B cell (primary cell): Measurements from ENCODE around the gene LSP1. TPM values are rescaled to one million over a fixed set of nuclear protein-coding genes. Genes with fewer than 3 reads are reported as not detected.

Source experiments
- ATAC-seq: fragments of 200-7000 bp; cut with Tn5 transposase; one replicate; pipeline ENCODE4 v1.10.0; 2021; ENCODE audit warnings: low read depth, mild to moderate bottlenecking, moderate number of reproducible peaks, moderate library complexity
- CTCF ChIA-PET: fragments of 350-600 bp; sonication (Branson Sonifier 250); formaldehyde crosslinking; loops from one replicate; lab custom pipeline; 2021; ENCODE audit warnings: antibody characterized with exemption, inconsistent platforms; lab: Charles Lee
- POLR2A ChIA-PET: fragments of 350-600 bp; sonication (Branson Sonifier 250); formaldehyde crosslinking; loops from one replicate; lab custom pipeline; 2021; ENCODE audit warnings: antibody characterized with exemption; lab: Charles Lee
- DNase-seq: peaks from one replicate; pipeline ENCODE4 v3.0.0; 2013
- H2AFZ ChIP-seq: 2 replicates; pipeline ENCODE4 v1.6.1; 2012; ENCODE audit warnings: mild to moderate bottlenecking, low read depth, low read length; ENCODE audit not compliant: insufficient read depth, poor library complexity, severe bottlenecking
- H3K27ac ChIP-seq, 2 donors: 1 replicate in 1 of 2; 2 replicates in 1 of 2; pipeline ENCODE4 v1.5.1; 2012 to 2013; ENCODE audit warnings: low read length in 2 of 2, mild to moderate bottlenecking in 2 of 2, moderate library complexity in 1 of 2
- H3K27me3 ChIP-seq, 4 experiments: fragments of 200-600 bp in 1 of 4; sonication (generic) in 1 of 4; replicated peaks in 1 of 4; 1 replicate in 2 of 4; 2 replicates in 2 of 4; pipeline versions ENCODE4 v1.6.1 to v1.7.0; 2013 to 2016; ENCODE audit warnings: low read length in 3 of 4, mild to moderate bottlenecking in 2 of 4, mixed read lengths in 1 of 4, moderate library complexity in 1 of 4; ENCODE audit not compliant: insufficient read depth in 4 of 4, control insufficient read depth in 3 of 4; ENCODE audit errors: control extremely low read depth in 1 of 4
- H3K36me3 ChIP-seq, 2 experiments: replicated peaks in 1 of 2; 1 replicate in 1 of 2; 2 replicates in 1 of 2; pipeline versions ENCODE4 v1.6.1 to v1.7.1; 2013; ENCODE audit warnings: low read length in 1 of 2; ENCODE audit not compliant: insufficient read depth in 2 of 2, control insufficient read depth in 1 of 2; ENCODE audit errors: control extremely low read depth in 1 of 2, extremely low read depth in 1 of 2
- H3K4me1 ChIP-seq, 2 donors: fragments of 200-600 bp in 1 of 2; sonication (generic) in 1 of 2; 1 replicate in 1 of 2; 2 replicates in 1 of 2; pipeline versions ENCODE4 v1.5.1 to v1.6.1; 2013 to 2017; ENCODE audit warnings: low read length in 2 of 2; ENCODE audit not compliant: control insufficient read depth in 2 of 2, insufficient read depth in 2 of 2
- H3K4me2 ChIP-seq: replicated peaks from 2 replicates; pipeline ENCODE3; 2012; ENCODE audit warnings: mild to moderate bottlenecking, low read depth, low read length; ENCODE audit not compliant: poor library complexity, severe bottlenecking
- H3K4me3 ChIP-seq, 5 experiments: fragments of 200-600 bp in 1 of 5; sonication (generic) in 1 of 5; 1 replicate in 3 of 5; 2 replicates in 2 of 5; pipeline versions ENCODE4 v1.5.1 to v1.7.0; 2011 to 2016; ENCODE audit warnings: low read length in 4 of 5, mild to moderate bottlenecking in 4 of 5, low read depth in 2 of 5, control low read depth in 1 of 5, moderate library complexity in 1 of 5; ENCODE audit not compliant: insufficient read depth in 1 of 5; ENCODE audit errors: control extremely low read depth in 1 of 5, extremely low read depth in 1 of 5
- H3K79me2 ChIP-seq: fragments of 200-600 bp; sonication (generic); one replicate; pipeline ENCODE4 v1.6.0; 2016; ENCODE audit warnings: low read length; ENCODE audit not compliant: control insufficient read depth, insufficient read depth
- H3K9ac ChIP-seq: fragments of 200-600 bp; sonication (generic); 2 replicates; pipeline ENCODE4 v1.6.1; 2017; ENCODE audit warnings: mild to moderate bottlenecking, low read length, moderate library complexity
- H3K9me3 ChIP-seq, 3 donors: one replicate each; pipeline versions ENCODE4 v1.6.1 to v1.7.1; 2013; ENCODE audit warnings: low read length in 2 of 3; ENCODE audit not compliant: control insufficient read depth in 2 of 3, insufficient read depth in 1 of 3; ENCODE audit errors: control extremely low read depth in 1 of 3
- H4K20me1 ChIP-seq: 2 replicates; pipeline ENCODE4 v1.6.0; 2012; ENCODE audit warnings: mild to moderate bottlenecking, low read length; ENCODE audit not compliant: insufficient read depth, control insufficient read depth, poor library complexity, severe bottlenecking
- H3K27ac Mint-ChIP-seq: one replicate; pipeline ENCODE4 v1.8.0; 2021; ENCODE audit warnings: mixed read lengths
- H3K27me3 Mint-ChIP-seq: one replicate; pipeline ENCODE4 v1.8.0; 2021; ENCODE audit warnings: mixed read lengths
- H3K4me1 Mint-ChIP-seq: one replicate; pipeline ENCODE4 v1.8.0; 2021; ENCODE audit warnings: mixed read lengths
- H3K4me3 Mint-ChIP-seq: one replicate; pipeline ENCODE4 v1.8.0; 2021; ENCODE audit warnings: mixed read lengths
- H3K9me3 Mint-ChIP-seq: one replicate; pipeline ENCODE4 v1.8.0; 2022; ENCODE audit warnings: mixed read lengths; ENCODE audit not compliant: insufficient read depth
- EZH2 ChIP-seq: IDR thresholded peaks from 2 replicates; pipeline ENCODE4 v1.6.1; 2012; ENCODE audit warnings: borderline replicate concordance, low read depth, mild to moderate bottlenecking, moderate library complexity, low read length; ENCODE audit not compliant: insufficient read depth, poor library complexity, severe bottlenecking
- WGBS: methylation state at CpG from one replicate; pipeline ENCODE4 v1.1.5; 2013; ENCODE audit warnings: missing lambda C conversion rate; ENCODE audit not compliant: insufficient coverage; 5-methylcytosine and 5-hydroxymethylcytosine counted together
- intact Hi-C: fragments of 100-400 bp; cut with micrococcal nuclease; formaldehyde crosslinking; loops from one replicate; pipeline ENCODE4 v1.10.0; 2022
- polyA plus RNA-seq: library from polyadenylated mRNA; depleted of rRNA; stranded (reverse); fragments of >200 nt; gene quantifications from 2 replicates; pipeline ENCODE4 v1.2.3, GENCODE V29; 2012
- total RNA-seq, 2 donors: library from RNA; stranded (reverse); fragments of 120-200 nt in 1 of 2; gene quantifications; 1 replicate in 1 of 2; 2 replicates in 1 of 2; pipeline versions ENCODE4 v1.2.3 to v1.2.4, GENCODE V29; 2013 to 2022
- TF ChIP-seq, protein P1 (sequence below): fragments of 200-600 bp; IDR thresholded peaks from one replicate; pipeline ENCODE4 v1.8.0; 2022; ENCODE audit warnings: antibody characterized with exemption, mild to moderate bottlenecking

Gene LSP1
- total and polyA plus RNA-seq, 2 donors (not counting 1 experiment from before 2014, with no cell fraction given), result 249 to 446 TPM

DNA sequence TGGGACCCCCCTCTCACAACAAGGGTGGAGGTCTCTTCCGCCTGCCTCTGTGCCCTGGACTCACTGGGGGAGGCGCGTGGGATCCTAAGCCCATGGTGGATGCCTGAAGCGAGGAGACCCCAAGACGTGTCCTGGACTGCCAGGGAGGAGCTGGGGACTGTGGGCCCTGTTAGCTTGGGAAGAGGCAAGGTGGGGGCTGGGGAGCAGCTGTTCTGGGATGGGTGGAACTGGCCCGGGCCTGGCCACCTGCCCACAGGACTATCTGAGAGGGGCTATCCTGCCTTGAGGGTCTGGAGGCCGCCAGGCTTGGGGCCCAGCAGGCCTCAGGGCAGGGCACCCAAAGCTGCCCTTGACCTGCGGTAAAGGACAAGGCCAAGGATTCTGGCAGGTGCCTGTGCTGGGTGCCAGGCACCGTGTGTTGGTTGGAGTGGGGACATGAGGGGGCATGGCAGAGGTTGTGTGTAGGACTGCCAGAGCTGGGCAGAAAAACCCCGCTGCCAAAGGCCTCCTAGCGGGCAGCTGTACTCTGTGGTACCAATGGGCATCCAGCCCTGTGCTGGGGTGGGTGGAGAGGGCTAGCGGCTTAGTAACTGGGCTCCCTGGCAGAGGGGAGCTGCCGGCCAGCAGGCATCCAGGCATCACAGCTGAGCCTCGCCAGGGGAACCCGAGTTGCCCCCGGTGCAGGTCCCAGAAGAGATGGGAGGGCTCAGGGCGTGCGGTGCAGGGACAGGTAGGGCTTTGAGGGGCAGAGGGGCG, 670 bp downstream of the LSP1 start:
- H2AFZ ChIP-seq, result peak overlapping the region; percentile 34
- ATAC-seq (no peak), DNase-seq (peak; percentile 57)
- H4K20me1 ChIP-seq, result peaks cover 56% of the 10 kb centered on the region
- TF ChIP-seq EZH2, result no peak
- TF ChIP-seq, protein P1, sequence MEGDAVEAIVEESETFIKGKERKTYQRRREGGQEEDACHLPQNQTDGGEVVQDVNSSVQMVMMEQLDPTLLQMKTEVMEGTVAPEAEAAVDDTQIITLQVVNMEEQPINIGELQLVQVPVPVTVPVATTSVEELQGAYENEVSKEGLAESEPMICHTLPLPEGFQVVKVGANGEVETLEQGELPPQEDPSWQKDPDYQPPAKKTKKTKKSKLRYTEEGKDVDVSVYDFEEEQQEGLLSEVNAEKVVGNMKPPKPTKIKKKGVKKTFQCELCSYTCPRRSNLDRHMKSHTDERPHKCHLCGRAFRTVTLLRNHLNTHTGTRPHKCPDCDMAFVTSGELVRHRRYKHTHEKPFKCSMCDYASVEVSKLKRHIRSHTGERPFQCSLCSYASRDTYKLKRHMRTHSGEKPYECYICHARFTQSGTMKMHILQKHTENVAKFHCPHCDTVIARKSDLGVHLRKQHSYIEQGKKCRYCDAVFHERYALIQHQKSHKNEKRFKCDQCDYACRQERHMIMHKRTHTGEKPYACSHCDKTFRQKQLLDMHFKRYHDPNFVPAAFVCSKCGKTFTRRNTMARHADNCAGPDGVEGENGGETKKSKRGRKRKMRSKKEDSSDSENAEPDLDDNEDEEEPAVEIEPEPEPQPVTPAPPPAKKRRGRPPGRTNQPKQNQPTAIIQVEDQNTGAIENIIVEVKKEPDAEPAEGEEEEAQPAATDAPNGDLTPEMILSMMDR, result no peak
- peaks cover 69 to 90% of the 10 kb centered on the region in 2 donors for H3K4me1 ChIP-seq
- H3K4me3 ChIP-seq, result peak overlapping the region; percentile 57 to 97 (median 95)
- ChIA-PET CTCF (interaction anchor here (0.6 to 10.2 kb wide), 8 partner anchors 13 to 298 kb away, joined by 3 to 104 read pairs (median 6); partner anchors contain the start of gene TNNI2), POLR2A (interaction anchor here (0.7 to 4.3 kb wide), 9 partner anchors 11 to 147 kb away, joined by 3 to 18 read pairs (median 3); partner anchors contain the start of genes PRR33 and TNNI2)
- H3K4me3 Mint-ChIP-seq, result peak overlapping the region; percentile 100
- no peaks in the 10 kb centered on the region for H3K9me3 Mint-ChIP-seq
- no peaks in the 10 kb centered on the region for H3K27me3 ChIP-seq
- H3K27ac ChIP-seq, result peak overlapping the region; percentile 94 to 99
- H3K9me3 ChIP-seq, result no peaks in the 10 kb centered on the region
- H3K4me1 Mint-ChIP-seq, result peaks cover 71% of the 10 kb centered on the region
- peak overlapping the region; percentile 94 for H3K4me2 ChIP-seq
- peaks cover 0 to 36% of the 10 kb centered on the region in 2 experiments for H3K36me3 ChIP-seq
- H3K27me3 Mint-ChIP-seq, result no peaks in the 10 kb centered on the region
- H3K79me2 ChIP-seq, result peaks cover 74% of the 10 kb centered on the region
- H3K9ac ChIP-seq, result peak overlapping the region; percentile 91
- peak overlapping the region; percentile 91 for H3K27ac Mint-ChIP-seq
- intact Hi-C loops, result loop anchor here (2.0 to 5.0 kb wide), 5 partner anchors 27 to 1011 kb away; partner anchors contain the start of genes POLR2L, TNNT3, TSPAN4 and TSSC4
- 33% methylated on average over 19 of the region's 19 CpGs for WGBS
